ENCODE results near the gene SPAG17.

DNA sequence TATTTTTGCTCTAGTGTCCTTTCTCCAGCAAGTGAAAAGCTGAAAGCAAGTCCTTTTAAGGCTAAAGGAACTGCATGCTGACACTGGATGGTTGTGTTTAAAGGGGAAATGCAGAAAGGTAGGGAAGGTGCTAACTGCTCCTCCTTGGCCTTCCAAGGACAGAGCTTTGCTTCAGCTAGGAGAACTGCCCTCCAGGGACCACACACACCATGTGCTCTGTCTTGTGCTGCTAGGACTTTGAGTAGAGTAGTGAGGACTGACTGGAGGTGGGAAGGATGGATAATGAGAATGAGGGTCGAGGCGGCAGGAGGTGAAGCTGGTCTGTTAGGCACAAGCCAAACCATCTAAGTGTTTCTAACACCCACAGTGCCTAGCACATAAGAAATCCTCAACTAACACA lies 177.6 kb downstream of the SPAG17 start:
- TF ChIP-seq POLR2A (IDR thresholded peaks at IDR 0.05) = no peak
- no peak for TF ChIP-seq EP300 (IDR thresholded peaks at IDR 0.05)
- TF ChIP-seq, protein P1, sequence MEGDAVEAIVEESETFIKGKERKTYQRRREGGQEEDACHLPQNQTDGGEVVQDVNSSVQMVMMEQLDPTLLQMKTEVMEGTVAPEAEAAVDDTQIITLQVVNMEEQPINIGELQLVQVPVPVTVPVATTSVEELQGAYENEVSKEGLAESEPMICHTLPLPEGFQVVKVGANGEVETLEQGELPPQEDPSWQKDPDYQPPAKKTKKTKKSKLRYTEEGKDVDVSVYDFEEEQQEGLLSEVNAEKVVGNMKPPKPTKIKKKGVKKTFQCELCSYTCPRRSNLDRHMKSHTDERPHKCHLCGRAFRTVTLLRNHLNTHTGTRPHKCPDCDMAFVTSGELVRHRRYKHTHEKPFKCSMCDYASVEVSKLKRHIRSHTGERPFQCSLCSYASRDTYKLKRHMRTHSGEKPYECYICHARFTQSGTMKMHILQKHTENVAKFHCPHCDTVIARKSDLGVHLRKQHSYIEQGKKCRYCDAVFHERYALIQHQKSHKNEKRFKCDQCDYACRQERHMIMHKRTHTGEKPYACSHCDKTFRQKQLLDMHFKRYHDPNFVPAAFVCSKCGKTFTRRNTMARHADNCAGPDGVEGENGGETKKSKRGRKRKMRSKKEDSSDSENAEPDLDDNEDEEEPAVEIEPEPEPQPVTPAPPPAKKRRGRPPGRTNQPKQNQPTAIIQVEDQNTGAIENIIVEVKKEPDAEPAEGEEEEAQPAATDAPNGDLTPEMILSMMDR (IDR thresholded peaks at IDR 0.05) = no peak

All from ovary (tissue), 3 donors.